Mucosa of rectum (tissue), 2 donors: ENCODE measurements around the gene PLCL1.

Experiments
- H3K27ac ChIP-seq, 2 donors: one replicate each; pipeline ENCODE4 v1.7.0; 2013; ENCODE audit warnings: inconsistent platforms in 2 of 2, low read depth in 2 of 2, low read length in 2 of 2
- H3K27me3 ChIP-seq, 2 donors: one replicate each; pipeline ENCODE4 v1.7.0; 2013; ENCODE audit warnings: low read length in 2 of 2; ENCODE audit not compliant: control insufficient read depth in 2 of 2, insufficient read depth in 2 of 2
- H3K36me3 ChIP-seq, 2 donors: one replicate each; pipeline ENCODE4 v1.7.0; 2013; ENCODE audit warnings: low read length in 2 of 2; ENCODE audit not compliant: control insufficient read depth in 2 of 2, insufficient read depth in 2 of 2
- H3K4me1 ChIP-seq, 2 donors: one replicate each; pipeline ENCODE4 v1.7.0; 2013; ENCODE audit warnings: low read length in 2 of 2, mild to moderate bottlenecking in 1 of 2; ENCODE audit not compliant: control insufficient read depth in 2 of 2, insufficient read depth in 2 of 2
- H3K4me3 ChIP-seq, 2 donors: one replicate each; pipeline ENCODE4 v1.7.0; 2013; ENCODE audit warnings: low read length in 2 of 2
- H3K9ac ChIP-seq, 2 donors: one replicate each; pipeline ENCODE4 v1.7.0; 2013; ENCODE audit warnings: low read length in 2 of 2, low read depth in 1 of 2, mild to moderate bottlenecking in 1 of 2
- H3K9me3 ChIP-seq, 2 donors: one replicate each; pipeline ENCODE4 v1.7.0; 2013; ENCODE audit warnings: low read length in 2 of 2; ENCODE audit not compliant: control insufficient read depth in 2 of 2
- donor health status: healthy.
- donor health status: Normal muscosa, but diverticular disease.

Gene PLCL1

GRCh38 chr2:197883354-197884032, 79.1 kb downstream of the PLCL1 start:
- Histone ChIP-seq H3K9me3 (no peaks in the 10 kb centered on the region), H3K4me1 (no peaks in the 10 kb centered on the region), H3K36me3 (no peaks in the 10 kb centered on the region), H3K9ac (no peak overlapping the region), H3K27me3 (no peaks in the 10 kb centered on the region), H3K27ac (no peak overlapping the region), H3K4me3 (no peak overlapping the region)

GRCh38 chr2:197884252-197884651, 79.9 kb downstream of the PLCL1 start:
- Histone ChIP-seq H3K9ac (no peak overlapping the region), H3K4me3 (no peak overlapping the region), H3K9me3 (no peaks in the 10 kb centered on the region), H3K36me3 (no peaks in the 10 kb centered on the region), H3K4me1 (no peaks in the 10 kb centered on the region), H3K27ac (no peak overlapping the region), H3K27me3 (no peaks in the 10 kb centered on the region)

DNA sequence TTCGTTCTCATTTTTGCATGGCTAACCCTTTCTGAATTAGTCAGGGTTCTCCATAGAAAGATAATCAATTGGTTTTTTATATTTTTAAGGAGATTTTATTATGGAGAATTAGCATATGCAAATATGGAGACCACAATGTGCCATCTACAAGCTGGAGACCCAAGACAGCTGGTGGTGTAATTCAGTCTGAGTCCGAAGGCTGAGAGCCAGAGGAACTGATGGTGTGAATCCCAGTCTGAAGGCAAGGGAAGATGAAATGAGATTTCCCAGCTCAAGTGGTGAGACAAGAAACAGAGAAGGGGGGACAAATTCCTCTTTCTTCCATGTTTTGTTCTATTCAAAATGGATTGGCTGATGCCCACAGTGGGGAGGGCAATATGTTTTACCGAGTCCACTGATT, 80.7 kb downstream of the PLCL1 start:
- H3K9ac ChIP-seq: no peak overlapping the region
- no peaks in the 10 kb centered on the region for H3K4me1 ChIP-seq
- H3K4me3 ChIP-seq: no peak overlapping the region
- no peak overlapping the region for H3K27ac ChIP-seq
- H3K36me3 ChIP-seq: no peaks in the 10 kb centered on the region
- H3K9me3 ChIP-seq: no peaks in the 10 kb centered on the region
- H3K27me3 ChIP-seq: no peaks in the 10 kb centered on the region

DNA sequence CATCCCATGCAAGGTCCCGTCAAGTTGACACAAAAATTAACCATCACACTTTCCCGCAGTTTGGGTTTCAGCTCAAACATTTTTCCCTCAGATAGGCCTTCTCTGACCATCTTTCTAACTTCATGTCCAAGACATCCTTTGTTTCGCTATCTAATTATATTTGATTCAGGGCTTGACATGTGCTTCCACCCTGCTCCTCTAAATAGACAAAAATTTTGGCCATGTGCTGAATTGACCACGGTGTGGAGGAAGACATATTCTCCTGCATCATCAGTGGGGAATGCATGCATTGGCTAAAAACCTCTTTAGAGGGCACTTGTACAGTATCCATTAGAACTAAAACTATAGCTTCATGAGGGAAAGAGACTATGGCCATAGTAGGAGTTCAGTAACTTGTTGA, 81.2 kb downstream of the PLCL1 start:
- Histone ChIP-seq H3K36me3 (no peaks in the 10 kb centered on the region), H3K27ac (no peak overlapping the region), H3K9ac (no peak overlapping the region), H3K4me1 (no peaks in the 10 kb centered on the region), H3K27me3 (no peaks in the 10 kb centered on the region), H3K9me3 (no peaks in the 10 kb centered on the region), H3K4me3 (no peak overlapping the region)

- no peaks in the 10 kb centered on the region for H3K27me3 ChIP-seq
- peaks cover 0 to 4% of the 10 kb centered on the region in 2 donors for H3K4me1 ChIP-seq
- H3K36me3 ChIP-seq: no peaks in the 10 kb centered on the region
- no peaks in the 10 kb centered on the region for H3K9me3 ChIP-seq
- no peak overlapping the region for H3K27ac ChIP-seq
- H3K9ac ChIP-seq: no peak overlapping the region
- no peak overlapping the region for H3K4me3 ChIP-seq
These were observed 83.9 kb downstream of the PLCL1 start for GRCh38 chr2:197888321-197888720.

DNA sequence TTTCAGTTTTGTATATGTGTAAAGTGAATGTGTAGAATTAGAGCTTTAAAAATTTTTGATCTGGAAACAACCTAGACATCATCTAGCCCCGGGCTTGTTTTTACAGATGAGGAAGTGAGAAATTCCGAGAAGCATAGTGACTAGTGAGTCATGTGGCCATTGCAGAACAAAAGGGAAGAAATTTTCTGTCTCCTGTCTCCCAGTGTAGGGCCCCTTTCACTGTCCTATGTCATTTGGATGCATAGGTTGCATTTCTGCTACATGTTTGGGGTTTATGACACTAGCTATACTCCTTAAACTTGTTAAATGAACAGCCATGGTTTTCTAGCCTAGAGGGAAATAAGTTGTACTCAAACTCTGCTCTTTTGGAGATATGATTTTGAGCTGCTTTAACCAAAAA, 84.6 kb downstream of the PLCL1 start:
- Histone ChIP-seq H3K4me3 (no peak overlapping the region), H3K27me3 (no peaks in the 10 kb centered on the region), H3K9ac (no peak overlapping the region), H3K9me3 (no peaks in the 10 kb centered on the region), H3K36me3 (no peaks in the 10 kb centered on the region), H3K27ac (no peak overlapping the region), H3K4me1 (peaks cover 0 to 4% of the 10 kb centered on the region in 2 donors)

DNA sequence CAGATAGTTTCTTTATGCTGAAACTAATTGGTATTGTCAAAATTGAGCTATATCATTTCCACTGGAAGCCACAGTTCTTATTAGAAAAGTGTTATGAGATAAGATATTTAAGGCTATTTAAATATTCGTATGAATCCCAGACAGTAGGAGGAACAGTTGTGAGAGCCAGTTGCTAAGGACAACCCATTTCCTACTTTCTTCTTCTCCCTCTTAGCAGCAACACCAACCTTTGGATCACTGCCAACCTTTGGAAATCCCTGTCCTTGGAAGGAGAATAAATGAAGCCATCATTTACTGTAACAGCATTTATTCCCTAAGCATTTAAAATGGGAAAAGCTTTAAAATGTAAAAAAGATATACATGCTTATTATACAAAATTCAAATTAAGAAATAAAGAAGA, 85.8 kb downstream of the PLCL1 start:
- Histone ChIP-seq H3K27ac (no peak overlapping the region), H3K4me3 (no peak overlapping the region), H3K9ac (no peak overlapping the region), H3K27me3 (no peaks in the 10 kb centered on the region), H3K36me3 (no peaks in the 10 kb centered on the region), H3K4me1 (peaks cover 0 to 4% of the 10 kb centered on the region in 2 donors), H3K9me3 (no peaks in the 10 kb centered on the region)

DNA sequence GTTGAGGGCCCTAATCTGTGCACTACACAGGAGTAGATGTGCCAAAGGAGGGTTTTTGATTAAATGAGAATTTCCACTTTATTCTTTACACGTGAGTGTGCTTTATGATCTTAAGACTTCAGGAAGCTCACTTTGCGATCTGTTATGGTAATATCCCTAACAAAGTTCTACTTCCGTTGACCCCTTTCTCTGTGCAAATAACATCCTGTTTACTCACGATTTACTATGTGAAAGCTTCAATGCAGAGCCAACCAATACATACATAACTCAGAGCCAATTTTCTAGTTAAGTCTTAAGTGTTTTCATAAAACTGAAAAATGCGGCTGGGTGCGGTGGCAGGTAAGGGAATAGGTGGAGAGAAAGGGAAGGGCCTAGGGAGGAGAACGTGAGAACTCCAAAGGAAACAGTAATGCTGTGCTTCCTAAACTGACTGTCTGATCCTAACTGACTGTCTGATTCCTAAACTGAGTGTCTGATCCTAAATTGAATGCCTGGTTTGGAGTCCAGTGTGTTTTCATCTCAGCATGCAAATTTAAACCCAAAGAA, 87.6 kb downstream of the PLCL1 start:
- no peak overlapping the region for H3K27ac ChIP-seq

DNA sequence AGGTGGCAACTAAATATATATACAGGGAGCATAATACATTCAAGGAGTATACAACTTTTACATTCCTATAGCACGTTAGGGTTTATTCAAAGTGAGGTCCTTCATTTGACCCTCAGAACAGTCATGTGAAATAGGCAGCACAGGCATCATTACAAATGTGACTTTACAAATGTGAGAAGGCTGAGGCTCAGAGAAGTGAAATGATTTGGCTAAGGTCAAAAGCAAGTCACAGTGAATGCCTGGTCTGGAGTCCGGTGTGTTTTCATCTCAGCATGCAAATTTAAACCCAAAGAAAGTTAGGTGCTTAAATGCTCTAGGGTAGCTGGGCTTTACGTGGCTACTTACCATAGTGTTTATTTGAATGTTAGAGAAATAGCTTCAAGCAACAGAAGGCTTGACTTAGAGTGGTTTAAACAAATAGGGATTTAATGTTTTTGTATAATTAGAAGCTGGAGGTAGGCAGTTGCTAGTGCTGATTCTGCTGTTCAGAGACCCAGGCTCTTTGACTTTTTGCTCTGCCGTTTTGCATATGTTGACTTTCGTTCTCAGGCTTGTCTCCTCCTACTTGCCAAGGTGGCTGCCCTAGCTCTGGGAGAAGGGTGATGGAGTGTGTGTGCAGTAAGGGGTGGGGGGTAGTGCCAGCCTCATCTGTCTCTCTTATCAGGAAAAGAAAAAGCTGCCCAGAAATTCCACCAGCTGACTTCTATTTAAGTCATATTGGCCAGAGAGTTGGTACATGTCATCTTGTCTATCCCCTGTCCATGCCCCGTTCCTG, 89.2 kb downstream of the PLCL1 start:
- Histone ChIP-seq H3K27me3 (no peaks in the 10 kb centered on the region), H3K27ac (no peak overlapping the region), H3K9me3 (no peaks in the 10 kb centered on the region), H3K4me3 (no peak overlapping the region), H3K36me3 (no peaks in the 10 kb centered on the region), H3K4me1 (peaks cover 0 to 4% of the 10 kb centered on the region in 2 donors), H3K9ac (no peak overlapping the region)

More for the DNA sequence above, 87.6 kb downstream of the PLCL1 start:
- Histone ChIP-seq H3K9ac (no peak overlapping the region), H3K36me3 (no peaks in the 10 kb centered on the region), H3K9me3 (no peaks in the 10 kb centered on the region), H3K27me3 (no peaks in the 10 kb centered on the region), H3K4me1 (peaks cover 0 to 4% of the 10 kb centered on the region in 2 donors), H3K4me3 (no peak overlapping the region)

DNA sequence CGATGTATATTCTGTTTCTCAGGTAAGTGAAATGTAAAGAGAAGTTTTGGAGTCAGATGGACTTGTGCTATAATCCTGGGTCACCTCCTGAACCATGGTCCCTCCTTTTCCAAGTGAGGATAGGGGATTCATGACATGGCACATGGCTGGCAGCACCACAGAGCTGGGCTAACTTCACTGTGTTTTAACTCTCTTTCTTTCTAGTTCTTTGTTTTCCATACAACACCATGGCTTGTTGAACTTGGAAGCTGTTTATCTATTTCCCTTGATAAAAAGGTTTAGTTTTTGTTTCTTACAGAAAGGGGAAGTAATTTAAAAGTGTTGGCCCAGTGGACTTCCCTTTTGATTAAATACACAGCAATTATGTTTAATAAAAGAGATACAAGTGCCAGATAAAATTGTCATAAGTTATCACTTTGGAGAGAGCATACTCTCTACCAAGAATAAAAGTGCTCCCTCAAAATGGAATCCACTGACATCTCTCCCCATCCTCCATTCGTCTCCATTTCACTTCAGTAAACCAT, 90.4 kb downstream of the PLCL1 start:
- H3K4me1 ChIP-seq: peaks cover 0 to 4% of the 10 kb centered on the region in 2 donors

More for the DNA sequence above, 90.4 kb downstream of the PLCL1 start:
- Histone ChIP-seq H3K27me3 (no peaks in the 10 kb centered on the region), H3K4me3 (no peak overlapping the region), H3K9me3 (no peaks in the 10 kb centered on the region), H3K9ac (no peak overlapping the region), H3K36me3 (no peaks in the 10 kb centered on the region), H3K27ac (no peak overlapping the region)
